Retinal pigment epithelial cell (primary cell): ENCODE data around the gene CAMSAP1.
"Not testable (repeated sequence)": the region's sequence is repeated elsewhere in the genome, so short reads cannot be mapped to it uniquely, and the experiment has no call there.

ENCODE experiments used
- DNase-seq: peaks from one replicate; pipeline ENCODE4 v3.0.0-alpha.2; 2010; ENCODE audit warnings: low read depth
- H3K4me3 ChIP-seq: 2 replicates; pipeline ENCODE4 v1.5.1; 2011; ENCODE audit warnings: mild to moderate bottlenecking, low read length, control low read depth, moderate library complexity
- TF ChIP-seq, protein P1 (sequence below): conservative IDR thresholded peaks from 2 replicates; pipeline ENCODE4 v1.5.1; 2011; ENCODE audit warnings: low read depth, low read length, control low read depth, inconsistent platforms

The CAMSAP1 gene, protein sequence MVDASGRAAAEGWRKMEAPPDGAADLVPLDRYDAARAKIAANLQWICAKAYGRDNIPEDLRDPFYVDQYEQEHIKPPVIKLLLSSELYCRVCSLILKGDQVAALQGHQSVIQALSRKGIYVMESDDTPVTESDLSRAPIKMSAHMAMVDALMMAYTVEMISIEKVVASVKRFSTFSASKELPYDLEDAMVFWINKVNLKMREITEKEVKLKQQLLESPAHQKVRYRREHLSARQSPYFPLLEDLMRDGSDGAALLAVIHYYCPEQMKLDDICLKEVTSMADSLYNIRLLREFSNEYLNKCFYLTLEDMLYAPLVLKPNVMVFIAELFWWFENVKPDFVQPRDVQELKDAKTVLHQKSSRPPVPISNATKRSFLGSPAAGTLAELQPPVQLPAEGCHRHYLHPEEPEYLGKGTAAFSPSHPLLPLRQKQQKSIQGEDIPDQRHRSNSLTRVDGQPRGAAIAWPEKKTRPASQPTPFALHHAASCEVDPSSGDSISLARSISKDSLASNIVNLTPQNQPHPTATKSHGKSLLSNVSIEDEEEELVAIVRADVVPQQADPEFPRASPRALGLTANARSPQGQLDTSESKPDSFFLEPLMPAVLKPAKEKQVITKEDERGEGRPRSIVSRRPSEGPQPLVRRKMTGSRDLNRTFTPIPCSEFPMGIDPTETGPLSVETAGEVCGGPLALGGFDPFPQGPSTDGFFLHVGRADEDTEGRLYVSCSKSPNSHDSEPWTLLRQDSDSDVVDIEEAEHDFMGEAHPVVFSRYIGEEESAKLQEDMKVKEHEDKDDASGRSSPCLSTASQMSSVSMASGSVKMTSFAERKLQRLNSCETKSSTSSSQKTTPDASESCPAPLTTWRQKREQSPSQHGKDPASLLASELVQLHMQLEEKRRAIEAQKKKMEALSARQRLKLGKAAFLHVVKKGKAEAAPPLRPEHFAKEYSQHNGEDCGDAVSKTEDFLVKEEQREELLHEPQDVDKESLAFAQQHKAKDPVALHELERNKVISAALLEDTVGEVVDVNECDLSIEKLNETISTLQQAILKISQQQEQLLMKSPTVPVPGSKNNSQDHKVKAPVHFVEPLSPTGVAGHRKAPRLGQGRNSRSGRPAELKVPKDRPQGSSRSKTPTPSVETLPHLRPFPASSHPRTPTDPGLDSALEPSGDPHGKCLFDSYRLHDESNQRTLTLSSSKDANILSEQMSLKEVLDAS (N-terminal part only)

DNA sequence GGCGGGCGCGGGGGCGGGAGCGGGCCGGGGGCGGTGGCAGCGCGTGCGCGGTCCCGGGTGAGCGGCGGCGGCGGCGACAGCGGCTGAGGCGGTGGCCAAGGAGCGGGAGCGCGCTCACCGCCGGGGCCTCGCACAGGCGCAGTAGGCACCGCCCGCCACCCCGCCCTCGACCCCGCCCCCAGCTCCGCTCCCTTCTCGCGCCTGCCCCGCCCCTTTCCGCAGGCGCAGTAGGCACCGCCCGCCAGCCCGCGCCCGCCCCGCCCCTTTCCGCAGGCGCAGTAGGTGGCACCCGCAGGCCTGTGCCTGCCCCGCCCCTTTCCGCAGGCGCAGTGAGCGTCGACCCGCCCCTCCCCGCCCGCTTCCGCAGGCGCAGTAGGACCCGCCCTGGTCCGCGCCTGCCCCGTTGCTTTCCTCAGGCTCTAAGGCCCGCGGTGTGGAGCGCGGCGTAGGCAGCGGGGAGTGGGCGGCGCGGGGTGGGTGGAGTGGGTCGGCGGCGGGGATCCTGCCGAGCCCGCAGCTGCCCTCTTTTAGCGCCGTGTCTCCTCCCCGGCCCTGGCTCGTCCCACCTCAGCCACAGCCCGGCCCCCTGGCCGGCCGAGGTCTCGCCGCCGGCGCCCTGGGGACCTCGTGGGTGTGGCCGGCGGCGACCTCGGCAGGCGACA is at the start of gene CAMSAP1:
CAMSAP1 (minus strand) TSS at position 116 of the 662 bp plus-strand sequence. CDS start 387 bp downstream, outside the sequence.
- TF ChIP-seq, protein P1, sequence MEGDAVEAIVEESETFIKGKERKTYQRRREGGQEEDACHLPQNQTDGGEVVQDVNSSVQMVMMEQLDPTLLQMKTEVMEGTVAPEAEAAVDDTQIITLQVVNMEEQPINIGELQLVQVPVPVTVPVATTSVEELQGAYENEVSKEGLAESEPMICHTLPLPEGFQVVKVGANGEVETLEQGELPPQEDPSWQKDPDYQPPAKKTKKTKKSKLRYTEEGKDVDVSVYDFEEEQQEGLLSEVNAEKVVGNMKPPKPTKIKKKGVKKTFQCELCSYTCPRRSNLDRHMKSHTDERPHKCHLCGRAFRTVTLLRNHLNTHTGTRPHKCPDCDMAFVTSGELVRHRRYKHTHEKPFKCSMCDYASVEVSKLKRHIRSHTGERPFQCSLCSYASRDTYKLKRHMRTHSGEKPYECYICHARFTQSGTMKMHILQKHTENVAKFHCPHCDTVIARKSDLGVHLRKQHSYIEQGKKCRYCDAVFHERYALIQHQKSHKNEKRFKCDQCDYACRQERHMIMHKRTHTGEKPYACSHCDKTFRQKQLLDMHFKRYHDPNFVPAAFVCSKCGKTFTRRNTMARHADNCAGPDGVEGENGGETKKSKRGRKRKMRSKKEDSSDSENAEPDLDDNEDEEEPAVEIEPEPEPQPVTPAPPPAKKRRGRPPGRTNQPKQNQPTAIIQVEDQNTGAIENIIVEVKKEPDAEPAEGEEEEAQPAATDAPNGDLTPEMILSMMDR = no peak
- DNase-seq = peak; percentile 60
- peak within 1 kb of the TSS; percentile 58 for H3K4me3 ChIP-seq

DNA sequence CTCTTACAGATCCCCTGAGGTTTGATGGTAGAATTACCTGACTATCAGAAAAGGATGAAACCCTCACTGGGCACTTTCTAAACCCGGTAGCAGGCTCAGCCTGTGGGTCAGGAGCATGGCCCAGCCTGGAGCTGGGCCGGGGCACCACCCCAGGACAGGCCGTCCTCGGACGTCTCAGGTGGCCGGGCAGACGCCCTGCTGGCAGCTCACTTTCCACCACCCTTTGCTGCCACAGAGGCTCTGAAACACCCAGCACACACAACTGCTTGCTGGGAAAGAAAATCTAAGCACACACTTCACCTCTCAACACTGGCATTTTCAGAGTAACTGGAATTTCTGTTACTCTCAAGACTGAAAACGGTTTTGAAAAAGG is 49.4 kb upstream of the CAMSAP1 start:
- TF ChIP-seq, protein P1 = no peak
- no peak for DNase-seq
- no peak overlapping the region for H3K4me3 ChIP-seq

DNA sequence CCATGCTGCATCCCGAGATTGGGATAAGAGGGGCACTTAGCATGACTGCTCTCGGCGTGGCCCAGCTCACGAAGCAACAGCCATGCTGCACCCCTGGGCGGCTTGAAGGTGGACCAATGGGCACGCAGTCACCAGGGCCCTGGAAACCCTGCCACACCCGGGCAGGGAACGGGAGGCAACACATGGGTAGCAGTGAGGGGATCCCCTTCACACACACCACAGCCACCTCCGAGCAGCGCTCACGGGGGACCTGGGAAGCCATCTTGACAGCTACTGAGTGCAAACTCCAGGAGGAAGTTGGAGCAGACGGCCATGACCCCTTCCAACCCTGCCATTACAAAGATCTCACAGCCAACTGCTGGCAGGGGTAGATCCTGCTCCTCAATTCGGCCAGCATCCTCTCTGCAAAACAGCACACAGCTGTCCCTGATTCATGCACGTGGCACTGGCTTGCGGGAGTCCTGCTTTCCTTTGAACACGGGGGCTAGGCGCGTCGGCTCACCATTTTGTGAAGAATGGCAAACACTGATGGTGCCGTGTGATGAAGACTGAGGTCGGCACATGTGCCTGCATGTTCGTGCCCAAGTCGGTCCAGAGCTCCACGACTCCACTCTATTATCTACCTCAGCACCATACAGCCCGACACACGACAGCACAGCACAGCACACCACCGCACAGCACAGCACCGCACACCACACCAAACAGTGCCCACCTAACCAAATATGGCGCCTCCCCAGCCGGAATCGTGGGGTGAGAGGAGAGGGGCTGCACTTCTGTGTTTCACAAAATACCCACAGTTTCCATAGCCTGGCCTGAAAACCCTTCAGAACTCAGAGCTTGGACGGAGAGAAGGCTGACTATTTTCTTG is 48.8 kb upstream of the CAMSAP1 start:
- H3K4me3 ChIP-seq = no peak overlapping the region
- TF ChIP-seq, protein P1 = no peak

DNA sequence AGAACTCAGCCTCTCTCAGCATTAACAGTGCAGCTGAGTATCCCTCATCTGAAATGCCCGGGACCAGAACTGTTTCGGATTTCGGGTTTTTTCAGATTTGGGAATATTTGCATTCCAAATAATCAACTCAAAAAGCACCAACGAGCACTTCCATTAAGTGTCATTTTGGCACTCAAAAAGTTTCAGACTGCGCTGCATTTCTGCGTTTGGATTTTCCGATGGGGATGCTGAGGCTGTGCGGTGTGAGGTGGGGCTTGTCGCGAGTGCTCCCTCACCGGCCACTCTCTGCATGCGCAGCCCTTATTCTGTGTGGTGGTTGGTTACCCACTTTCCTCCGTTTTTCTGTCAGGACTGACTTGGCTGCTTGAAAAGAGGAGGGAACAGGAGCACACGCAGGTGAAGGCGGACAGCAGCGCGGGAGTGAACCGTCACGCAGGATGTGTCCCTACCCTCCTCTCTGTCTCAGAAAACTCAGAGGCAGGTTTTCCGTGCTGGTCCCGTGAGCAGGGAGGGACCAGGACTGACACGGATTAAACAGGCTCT is 45.4 kb upstream of the CAMSAP1 start:
- DNase-seq = no peak
- no peak overlapping the region for H3K4me3 ChIP-seq
- TF ChIP-seq, protein P1 = no peak

More for the DNA sequence above, 48.8 kb upstream of the CAMSAP1 start:
- DNase-seq = no peak

DNA sequence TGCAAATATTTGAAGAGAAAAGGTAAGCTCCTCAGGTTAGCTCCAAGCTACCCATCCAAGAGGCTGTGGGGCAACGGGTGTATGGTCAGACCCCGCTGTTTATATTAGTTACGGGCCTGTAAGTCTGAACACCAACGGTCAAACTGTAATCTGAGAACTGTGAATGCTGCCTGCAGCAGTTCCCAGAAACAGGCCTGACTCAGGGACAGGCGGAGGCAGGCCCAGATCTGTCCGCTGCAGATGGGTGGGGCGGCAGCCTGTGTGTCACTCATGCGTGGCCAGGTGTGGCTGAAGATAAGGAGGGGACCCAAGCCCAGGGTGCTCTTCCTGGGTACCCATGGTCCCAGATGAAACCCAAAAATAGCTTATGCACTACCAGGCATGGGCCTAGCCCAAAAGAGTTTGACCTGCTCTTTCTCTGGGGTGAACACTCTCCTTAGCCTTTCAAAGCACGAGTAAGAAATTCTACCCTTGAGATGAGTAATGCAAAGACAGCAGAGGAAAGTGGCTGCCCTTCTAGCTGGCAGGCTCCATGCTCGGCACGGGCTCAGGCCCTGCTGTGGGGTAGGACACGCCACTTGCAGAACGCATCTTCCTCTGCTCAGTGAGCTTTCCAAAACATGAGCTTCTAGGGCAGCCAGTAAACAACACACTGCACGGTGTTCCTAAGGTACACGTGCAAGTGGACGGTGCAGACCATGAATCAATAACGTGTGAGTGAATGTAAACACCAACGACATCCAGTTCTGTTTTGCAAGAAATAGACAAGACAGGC is 44.7 kb upstream of the CAMSAP1 start:
- TF ChIP-seq, protein P1 = no peak
- H3K4me3 ChIP-seq = no peak overlapping the region
- peak; percentile 34 for DNase-seq

DNA sequence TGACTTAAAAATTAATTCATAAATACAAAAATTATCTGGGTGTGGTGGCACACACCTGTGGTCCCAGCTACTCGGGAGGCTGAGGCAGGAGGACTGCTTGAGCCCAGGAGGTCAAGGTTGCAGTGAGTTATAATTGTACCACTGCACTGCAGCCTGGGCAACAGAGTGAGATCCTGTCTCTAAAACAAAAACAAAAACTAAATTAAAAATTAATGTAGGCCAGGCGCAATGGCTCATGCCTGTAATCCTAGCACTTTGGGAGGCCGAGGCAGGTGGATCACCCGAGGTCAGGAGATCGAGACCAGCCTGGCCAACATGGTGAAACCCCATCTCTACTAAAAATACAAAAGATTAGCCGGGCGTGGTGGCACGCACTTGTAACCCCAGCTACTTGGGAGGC is 44.0 kb upstream of the CAMSAP1 start:
- DNase-seq, H3K4me3 ChIP-seq: not testable (repeated sequence)

DNA sequence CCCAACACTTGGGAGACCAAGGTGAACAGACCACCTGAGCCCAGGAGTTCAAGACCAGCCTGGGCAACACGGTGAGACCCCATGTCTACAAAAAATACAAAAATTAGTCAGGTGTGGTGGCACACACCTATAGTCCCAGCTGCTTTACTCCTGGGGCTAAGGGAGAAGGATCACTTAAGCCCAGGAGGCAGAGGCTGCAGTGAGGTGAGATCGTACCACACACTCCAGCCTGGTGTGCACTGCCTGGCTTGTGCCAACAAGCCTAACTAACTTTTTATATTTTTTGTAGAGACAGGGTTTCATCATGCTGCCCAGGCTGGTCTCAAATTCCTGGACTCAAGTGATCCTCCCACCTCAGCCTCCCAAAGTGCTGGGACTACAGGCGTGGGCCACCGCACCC is 43.5 kb upstream of the CAMSAP1 start:
- DNase-seq = not testable (repeated sequence)

More for the DNA sequence above, 43.5 kb upstream of the CAMSAP1 start:
- H3K4me3 ChIP-seq = not testable (repeated sequence)
